MCF 10A (cell line): ENCODE measurements around the gene NPM3. TPM values are rescaled to one million over a fixed set of nuclear protein-coding genes. Genes with fewer than 3 reads are reported as not detected.

ENCODE experiments used
- BruUV-seq: library from RNA; stranded (reverse); fragments of 400-500 nt; replicated peaks from 2 replicates; lab custom pipeline; 2021; lab: Mats Ljungman, UMichigan
- CTCF ChIA-PET: fragments of 300-600 bp; sonication (Branson Sonifier 250); formaldehyde crosslinking; extraction: SDS; loops from one replicate; lab custom pipeline; 2021; ENCODE audit warnings: antibody characterized with exemption, inconsistent platforms; lab: Yijun Ruan, JAX
- POLR2A ChIA-PET: fragments of 300-600, 350-650 bp; sonication (Branson Sonifier 250); formaldehyde crosslinking; extraction: SDS; loops from one replicate; lab custom pipeline; 2020; ENCODE audit warnings: antibody characterized with exemption, inconsistent platforms; lab: Yijun Ruan, JAX
- DNase-seq: peaks from one replicate; pipeline ENCODE4 v3.0.0-alpha.2; 2018; ENCODE audit not compliant: unreplicated experiment
- H3K27ac Mint-ChIP-seq: one replicate; pipeline ENCODE4 v1.8.0; 2022; ENCODE audit warnings: mild to moderate bottlenecking, low read depth, mixed read lengths; ENCODE audit not compliant: unreplicated experiment
- H3K27me3 Mint-ChIP-seq: one replicate; pipeline ENCODE4 v1.8.0; 2022; ENCODE audit warnings: mixed read lengths; ENCODE audit not compliant: insufficient read depth, unreplicated experiment
- H3K36me3 Mint-ChIP-seq: one replicate; pipeline ENCODE4 v1.8.0; 2022; ENCODE audit warnings: mild to moderate bottlenecking, moderate library complexity, mixed read lengths; ENCODE audit not compliant: insufficient read depth, unreplicated experiment
- H3K4me1 Mint-ChIP-seq: one replicate; pipeline ENCODE4 v1.8.0; 2022; ENCODE audit warnings: mixed read lengths; ENCODE audit not compliant: insufficient read depth, unreplicated experiment
- H3K4me3 Mint-ChIP-seq: one replicate; pipeline ENCODE4 v1.8.0; 2022; ENCODE audit warnings: mild to moderate bottlenecking, moderate library complexity, mixed read lengths; ENCODE audit not compliant: unreplicated experiment
- H3K9me3 Mint-ChIP-seq: one replicate; pipeline ENCODE4 v1.8.0; 2022; ENCODE audit warnings: mixed read lengths; ENCODE audit not compliant: unreplicated experiment
- intact Hi-C: fragments of 100-400 bp; cut with micrococcal nuclease; formaldehyde crosslinking; loops from 2 replicates; pipeline ENCODE4 v1.14.1; 2022
- total RNA-seq: library from RNA; stranded (reverse); gene quantifications from 2 replicates; pipeline ENCODE4 v1.2.3, GENCODE V29; 2022
- TF ChIP-seq, protein P1 (sequence below): fragments of 200-600 bp; IDR thresholded peaks from one replicate; pipeline ENCODE4 v1.8.0; 2022; ENCODE audit warnings: antibody characterized with exemption, mild to moderate bottlenecking; ENCODE audit not compliant: unreplicated experiment

Gene NPM3
- total RNA-seq, 1 experiment from 2014 or later = 163 TPM

GRCh38 chr10:101778781-101779543 lies 4.3 kb downstream of the NPM3 start:
- DNase-seq = no peak
- Mint-ChIP-seq H3K4me3 (no peak overlapping the region), H3K27me3 (peaks cover 11% of the 10 kb centered on the region), H3K27ac (peak overlapping the region; percentile 65), H3K4me1 (peaks cover 18% of the 10 kb centered on the region), H3K36me3 (peaks cover 24% of the 10 kb centered on the region), H3K9me3 (no peaks in the 10 kb centered on the region)
- TF ChIP-seq, protein P1, sequence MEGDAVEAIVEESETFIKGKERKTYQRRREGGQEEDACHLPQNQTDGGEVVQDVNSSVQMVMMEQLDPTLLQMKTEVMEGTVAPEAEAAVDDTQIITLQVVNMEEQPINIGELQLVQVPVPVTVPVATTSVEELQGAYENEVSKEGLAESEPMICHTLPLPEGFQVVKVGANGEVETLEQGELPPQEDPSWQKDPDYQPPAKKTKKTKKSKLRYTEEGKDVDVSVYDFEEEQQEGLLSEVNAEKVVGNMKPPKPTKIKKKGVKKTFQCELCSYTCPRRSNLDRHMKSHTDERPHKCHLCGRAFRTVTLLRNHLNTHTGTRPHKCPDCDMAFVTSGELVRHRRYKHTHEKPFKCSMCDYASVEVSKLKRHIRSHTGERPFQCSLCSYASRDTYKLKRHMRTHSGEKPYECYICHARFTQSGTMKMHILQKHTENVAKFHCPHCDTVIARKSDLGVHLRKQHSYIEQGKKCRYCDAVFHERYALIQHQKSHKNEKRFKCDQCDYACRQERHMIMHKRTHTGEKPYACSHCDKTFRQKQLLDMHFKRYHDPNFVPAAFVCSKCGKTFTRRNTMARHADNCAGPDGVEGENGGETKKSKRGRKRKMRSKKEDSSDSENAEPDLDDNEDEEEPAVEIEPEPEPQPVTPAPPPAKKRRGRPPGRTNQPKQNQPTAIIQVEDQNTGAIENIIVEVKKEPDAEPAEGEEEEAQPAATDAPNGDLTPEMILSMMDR = no peak
- POLR2A ChIA-PET = no interaction called here
- intact Hi-C loops = no loop called here
- CTCF ChIA-PET = interaction anchor here (0.8 to 1.1 kb wide), 2 partner anchors 10 to 176 kb away, joined by 3 read pairs; no protein-coding TSS in a partner anchor
- BruUV-seq = no TSS peak

- ChIA-PET CTCF (interaction anchor here (0.8 to 1.1 kb wide), 2 partner anchors 9 to 176 kb away, joined by 3 read pairs; no protein-coding TSS in a partner anchor), POLR2A (no interaction called here)
- BruUV-seq = no TSS peak
- TF ChIP-seq, protein P1 = no peak
- no peak overlapping the region for H3K4me3 Mint-ChIP-seq
- H3K27me3 Mint-ChIP-seq = peaks cover 18% of the 10 kb centered on the region
- H3K9me3 Mint-ChIP-seq = no peaks in the 10 kb centered on the region
- no peak overlapping the region for H3K27ac Mint-ChIP-seq
- peaks cover 13% of the 10 kb centered on the region for H3K4me1 Mint-ChIP-seq
- no peak for DNase-seq
- H3K36me3 Mint-ChIP-seq = peaks cover 17% of the 10 kb centered on the region
- intact Hi-C loops = no loop called here
These were observed 5.0 kb downstream of the NPM3 start for GRCh38 chr10:101778151-101778780.

DNA sequence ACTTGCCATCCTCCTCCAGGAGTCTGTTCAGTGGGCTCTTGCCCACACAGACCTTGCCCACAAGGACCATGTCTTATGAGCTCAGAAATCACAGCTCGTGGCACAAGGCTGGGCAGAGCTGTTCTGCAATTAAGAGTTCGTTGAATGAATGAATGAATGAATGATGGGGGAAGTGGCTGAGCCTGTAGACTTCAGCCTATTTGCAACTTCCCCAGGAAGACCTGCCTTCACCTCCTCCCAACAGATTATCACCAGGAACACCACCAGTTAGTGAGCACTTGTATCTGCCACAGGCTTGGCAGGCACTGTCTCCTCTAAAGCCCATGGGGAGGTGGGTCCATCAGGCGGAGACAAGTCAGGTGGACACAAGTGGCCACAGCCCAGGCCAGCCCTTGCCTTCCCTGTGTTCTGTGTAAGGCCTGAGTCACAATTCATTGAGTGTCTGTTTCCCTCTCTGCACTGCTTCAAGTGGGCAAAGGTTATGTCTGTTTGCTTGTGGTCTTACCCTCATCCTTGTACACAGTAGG lies 5.6 kb downstream of the NPM3 start:
- CTCF ChIA-PET = interaction anchor here (0.8 to 1.1 kb wide), 2 partner anchors 9 to 175 kb away, joined by 3 read pairs; no protein-coding TSS in a partner anchor
- peaks cover 13% of the 10 kb centered on the region for H3K4me1 Mint-ChIP-seq
- H3K27ac Mint-ChIP-seq = no peak overlapping the region

More for the DNA sequence above, 5.6 kb downstream of the NPM3 start:
- POLR2A ChIA-PET = no interaction called here
- DNase-seq = no peak
- peaks cover 21% of the 10 kb centered on the region for H3K27me3 Mint-ChIP-seq
- TF ChIP-seq, protein P1 = no peak
- H3K36me3 Mint-ChIP-seq = peaks cover 11% of the 10 kb centered on the region
- H3K9me3 Mint-ChIP-seq = no peaks in the 10 kb centered on the region
- no TSS peak for BruUV-seq
- intact Hi-C loops = no loop called here
- no peak overlapping the region for H3K4me3 Mint-ChIP-seq
